GM12878 (cell line): Measurements from ENCODE around the gene PLA2G4E. TPM values are rescaled to one million over a fixed set of nuclear protein-coding genes. Genes with fewer than 3 reads are reported as not detected.

Experiments used
- ASH2L ChIP-seq: fragments of 300-600, 200-600 bp; sonication (generic); IDR thresholded peaks from 2 replicates; pipeline ENCODE4 v1.6.1; 2017; ENCODE audit warnings: low read depth, mild to moderate bottlenecking, borderline replicate concordance
- ATF7 ChIP-seq: fragments of 450-650 bp; IDR thresholded peaks from 2 replicates; pipeline ENCODE4 v1.6.1; 2016; ENCODE audit warnings: low read depth, mild to moderate bottlenecking
- CREM ChIP-seq: IDR thresholded peaks from 2 replicates; pipeline ENCODE4 v1.6.1; 2014; ENCODE audit warnings: antibody characterized with exemption, low read depth
- DPF2 ChIP-seq: fragments of 450-650 bp; IDR thresholded peaks from 2 replicates; pipeline ENCODE4 v1.6.1; 2017; ENCODE audit warnings: mild to moderate bottlenecking
- EED ChIP-seq: sonication (generic); IDR thresholded peaks from 2 replicates; pipeline ENCODE4 v1.6.1; 2016; ENCODE audit warnings: antibody characterized with exemption, low read depth
- EP300 ChIP-seq, 2 experiments: fragments of 150-350 bp in 1 of 2; IDR thresholded peaks; 2 replicates each; pipeline ENCODE4 v1.6.1; 2011 to 2012; ENCODE audit warnings: low read depth in 2 of 2, low read length in 2 of 2, borderline replicate concordance in 1 of 2, improper control_type of control experiment in 1 of 2, inconsistent platforms in 1 of 2; ENCODE audit not compliant: control insufficient read depth in 1 of 2
- FOS ChIP-seq: IDR thresholded peaks from 3 replicates; pipeline ENCODE4 v1.6.1; 2011; ENCODE audit warnings: borderline replicate concordance; ENCODE audit not compliant: insufficient read length; ENCODE audit errors: extremely low read depth
- FOXM1 ChIP-seq: IDR thresholded peaks from 2 replicates; pipeline ENCODE4 v1.6.1; 2012; ENCODE audit warnings: low read depth, mild to moderate bottlenecking, inconsistent platforms, low read length, moderate library complexity
- GATAD2B ChIP-seq: fragments of 450-650 bp; conservative IDR thresholded peaks from 2 replicates; pipeline ENCODE4 v1.6.1; 2017; ENCODE audit warnings: low read depth, mild to moderate bottlenecking, moderate library complexity
- IRF4 ChIP-seq: IDR thresholded peaks from 2 replicates; pipeline ENCODE4 v1.6.1; 2011; ENCODE audit warnings: low read depth, low read length
- NBN ChIP-seq: fragments of 450-650 bp; IDR thresholded peaks from 2 replicates; pipeline ENCODE4 v1.6.1; 2016
- NFYB ChIP-seq: IDR thresholded peaks from 2 replicates; pipeline ENCODE4 v1.6.1; 2011; ENCODE audit warnings: low read depth, mild to moderate bottlenecking, low read length, improper control_type of control experiment, moderate library complexity; ENCODE audit not compliant: insufficient read depth
- NR2C1 ChIP-seq: fragments of 450-650 bp; IDR thresholded peaks from 2 replicates; pipeline ENCODE4 v1.6.1; 2017; ENCODE audit warnings: antibody characterized with exemption, mild to moderate bottlenecking, moderate library complexity
- NRF1 ChIP-seq: conservative IDR thresholded peaks from 2 replicates; pipeline ENCODE4 v1.6.1; 2011; ENCODE audit warnings: mild to moderate bottlenecking, low read depth, low read length, improper control_type of control experiment
- POLR2A ChIP-seq: IDR thresholded peaks from 2 replicates; pipeline ENCODE4 v1.6.1; 2011; ENCODE audit warnings: low read depth, mild to moderate bottlenecking, low read length
- POU2F2 ChIP-seq: IDR thresholded peaks from 3 replicates; pipeline ENCODE4 v1.6.1; 2011; ENCODE audit warnings: low read depth, mild to moderate bottlenecking, low read length, borderline replicate concordance
- RB1 ChIP-seq: fragments of 450-650 bp; formaldehyde crosslinking; IDR thresholded peaks from 2 replicates; pipeline ENCODE4 v1.6.1; 2017; ENCODE audit warnings: mild to moderate bottlenecking, borderline replicate concordance
- RFX5 ChIP-seq: IDR thresholded peaks from 2 replicates; pipeline ENCODE4 v1.6.1; 2011; ENCODE audit warnings: low read depth, low read length, improper control_type of control experiment
- SIN3A ChIP-seq: IDR thresholded peaks from 2 replicates; pipeline ENCODE4 v1.6.1; 2012; ENCODE audit warnings: low read depth, low read length, improper control_type of control experiment
- SIX5 ChIP-seq: IDR thresholded peaks from 2 replicates; pipeline ENCODE4 v1.6.1; 2011; ENCODE audit warnings: mild to moderate bottlenecking, low read depth, low read length, moderate library complexity; ENCODE audit not compliant: severe bottlenecking
- SMC3 ChIP-seq: IDR thresholded peaks from 2 replicates; pipeline ENCODE4 v1.6.1; 2011; ENCODE audit warnings: low read length, improper control_type of control experiment, borderline replicate concordance
- TAF1 ChIP-seq: IDR thresholded peaks from 2 replicates; pipeline ENCODE4 v1.6.1; 2011; ENCODE audit warnings: mild to moderate bottlenecking, low read depth, low read length, borderline replicate concordance
- ZNF207 ChIP-seq: fragments of 450-650 bp; IDR thresholded peaks from 2 replicates; pipeline ENCODE4 v1.6.1; 2014; ENCODE audit warnings: antibody characterized with exemption, mild to moderate bottlenecking, borderline replicate concordance
- polyA plus RNA-seq, 11 experiments: library from polyadenylated mRNA; depleted of rRNA in 4 of 11; unstranded in 6 of 11; stranded (reverse) in 5 of 11; fragments of >200 nt; fragmentation: Nextera tagmentation in 4 of 11; fragmentation: Illumina TruSeq in 1 of 11; extraction: Ambion mirVana in 4 of 11; extraction: Trizol in 1 of 11; gene quantifications; 1 replicate in 1 of 11; 2 replicates in 10 of 11; pipeline versions ENCODE4 v1.2.1 to v1.2.3, GENCODE V29; 2011 to 2016; ENCODE audit warnings: inconsistent platforms in 2 of 11, missing spikeins in 2 of 11, low read depth in 1 of 11
- total RNA-seq, 4 experiments: library from RNA; depleted of rRNA in 3 of 4; stranded (reverse); fragments of >200 nt in 3 of 4; fragmentation: Illumina TruSeq in 1 of 4; extraction: Trizol in 1 of 4; gene quantifications; 2 replicates each; pipeline versions ENCODE4 v1.2.1 to v1.2.3, GENCODE V29; 2013 to 2021
- TF ChIP-seq, protein P1 (sequence below): fragments of 450-650 bp; conservative IDR thresholded peaks from 2 replicates; pipeline ENCODE4 v1.6.1; 2017; ENCODE audit warnings: mild to moderate bottlenecking, moderate library complexity
- TF ChIP-seq, protein P2 (sequence below): IDR thresholded peaks from 2 replicates; pipeline ENCODE4 v1.6.1; 2012; ENCODE audit warnings: low read depth, low read length, improper control_type of control experiment

PLA2G4E gene
- total and polyA plus RNA-seq, 10 of the 15 experiments (the other 5 are each of a cell fraction or from before 2014, with no cell fraction given), result 0.05 to 0.32 (median 0.06) TPM; not detected in 5

DNA sequence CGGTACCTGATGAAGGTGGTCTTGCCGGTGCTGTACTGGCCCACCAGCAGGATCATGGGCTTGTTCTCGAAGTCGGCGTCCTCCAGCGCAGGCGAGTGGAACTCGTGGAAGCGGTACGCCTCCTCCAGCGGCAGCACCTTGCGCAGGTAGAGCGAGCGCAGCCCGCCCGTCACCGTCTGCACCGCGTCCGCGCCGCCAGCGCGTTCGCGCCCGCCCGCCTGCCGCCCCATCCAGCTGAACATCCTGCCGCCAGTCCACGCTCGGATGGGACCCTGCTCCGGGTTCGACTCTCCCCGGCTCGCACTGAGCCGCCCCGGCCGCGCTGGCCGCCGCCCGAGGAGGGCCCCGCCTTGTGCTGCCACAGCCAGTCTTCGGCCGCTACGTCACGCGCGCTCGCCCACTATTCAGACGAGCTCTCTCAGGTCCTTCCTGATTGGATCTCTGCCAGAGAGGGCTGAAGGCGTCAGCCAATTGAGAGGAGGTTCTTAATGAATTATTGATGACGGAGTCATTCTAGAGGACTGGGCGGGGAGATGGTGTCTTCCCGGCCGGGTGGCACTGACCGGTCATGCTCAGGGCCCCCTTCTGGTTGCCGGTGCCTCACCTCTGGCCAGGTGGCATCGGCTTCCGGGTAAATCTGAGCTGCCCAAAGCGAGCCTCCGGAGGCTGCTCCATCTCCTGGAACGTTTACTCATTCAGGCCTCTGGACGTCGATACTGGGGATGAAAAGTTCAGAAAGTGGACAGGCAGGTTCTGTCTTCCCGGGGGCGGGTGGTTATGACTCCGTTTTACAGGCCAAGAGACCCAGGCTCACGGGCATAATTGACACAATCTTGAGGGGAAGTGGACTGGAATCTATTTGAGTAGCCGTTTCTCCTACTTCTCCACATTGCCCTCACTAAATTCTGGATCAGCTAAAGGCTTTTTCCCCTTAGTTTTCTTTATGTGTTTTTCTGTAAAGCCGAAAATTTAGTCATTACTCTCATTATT, 48.3 kb downstream of the PLA2G4E start, which contains the start of gene EHD4 (continued):
- TF ChIP-seq EP300 (IDR thresholded peaks at IDR 0.05; ENCODE audit: borderline replicate concordance in 1 of 2, control insufficient read depth in 1 of 2, low read depth in 2 of 2, low read length in 2 of 2) (0 out of 4 replicates have a peak, but pooled peaks of 1 of the 2 experiments have one; percentile 11), SIN3A (peak; percentile 25; the same call in 1 of the 2 replicates), POLR2A (peak; percentile 96), NBN (0 out of 2 replicates have a peak, but pooled peaks have one; percentile 36), RB1 (peak; percentile 16; the same call in 1 of the 2 replicates), NR2C1 (0 out of 2 replicates have a peak, but pooled peaks have one; percentile 5), NFYB (peak; percentile 77), ASH2L (0 out of 2 replicates have a peak, but pooled peaks have one; percentile 54), TAF1 (peak; percentile 97), SIX5 (no peak), FOS (peak; percentile 38), ATF7 (peak; percentile 77), SMC3 (no peak; the same call in 1 of the 2 replicates), FOXM1 (no peak), DPF2 (peak; percentile 57; the same call in 1 of the 2 replicates), CREM (peak; percentile 93), RFX5 (peak; percentile 88), IRF4 (0 out of 2 replicates have a peak, but pooled peaks have one; percentile 27), ZNF207 (0 out of 2 replicates have a peak, but pooled peaks have one; percentile 32), GATAD2B (peak; percentile 60; the same call in 1 of the 2 replicates), EED (no peak), NRF1 (0 out of 2 replicates have a peak, but pooled peaks have one; percentile 3), POU2F2 (peak; percentile 79; the same call in 2 of the 3 replicates)
- TF ChIP-seq, protein P1, sequence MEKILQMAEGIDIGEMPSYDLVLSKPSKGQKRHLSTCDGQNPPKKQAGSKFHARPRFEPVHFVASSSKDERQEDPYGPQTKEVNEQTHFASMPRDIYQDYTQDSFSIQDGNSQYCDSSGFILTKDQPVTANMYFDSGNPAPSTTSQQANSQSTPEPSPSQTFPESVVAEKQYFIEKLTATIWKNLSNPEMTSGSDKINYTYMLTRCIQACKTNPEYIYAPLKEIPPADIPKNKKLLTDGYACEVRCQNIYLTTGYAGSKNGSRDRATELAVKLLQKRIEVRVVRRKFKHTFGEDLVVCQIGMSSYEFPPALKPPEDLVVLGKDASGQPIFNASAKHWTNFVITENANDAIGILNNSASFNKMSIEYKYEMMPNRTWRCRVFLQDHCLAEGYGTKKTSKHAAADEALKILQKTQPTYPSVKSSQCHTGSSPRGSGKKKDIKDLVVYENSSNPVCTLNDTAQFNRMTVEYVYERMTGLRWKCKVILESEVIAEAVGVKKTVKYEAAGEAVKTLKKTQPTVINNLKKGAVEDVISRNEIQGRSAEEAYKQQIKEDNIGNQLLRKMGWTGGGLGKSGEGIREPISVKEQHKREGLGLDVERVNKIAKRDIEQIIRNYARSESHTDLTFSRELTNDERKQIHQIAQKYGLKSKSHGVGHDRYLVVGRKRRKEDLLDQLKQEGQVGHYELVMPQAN, result peak; percentile 83
- TF ChIP-seq, protein P2, sequence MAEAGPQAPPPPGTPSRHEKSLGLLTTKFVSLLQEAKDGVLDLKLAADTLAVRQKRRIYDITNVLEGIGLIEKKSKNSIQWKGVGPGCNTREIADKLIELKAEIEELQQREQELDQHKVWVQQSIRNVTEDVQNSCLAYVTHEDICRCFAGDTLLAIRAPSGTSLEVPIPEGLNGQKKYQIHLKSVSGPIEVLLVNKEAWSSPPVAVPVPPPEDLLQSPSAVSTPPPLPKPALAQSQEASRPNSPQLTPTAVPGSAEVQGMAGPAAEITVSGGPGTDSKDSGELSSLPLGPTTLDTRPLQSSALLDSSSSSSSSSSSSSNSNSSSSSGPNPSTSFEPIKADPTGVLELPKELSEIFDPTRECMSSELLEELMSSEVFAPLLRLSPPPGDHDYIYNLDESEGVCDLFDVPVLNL, result 0 out of 2 replicates have a peak, but pooled peaks have one; percentile 42
